Urothelium cell line (cell line): ENCODE data around the gene PLEKHG4B.
"Not testable (repeated sequence)": the region's sequence is repeated elsewhere in the genome, so short reads cannot be mapped to it uniquely, and the experiment has no call there.

Experiments used
- DNase-seq: peaks from one replicate; pipeline ENCODE4 v3.0.0; 2011; ENCODE audit warnings: low spot score, mixed read lengths
- FAIRE-seq: peaks from 2 replicates; lab custom pipeline; 2011; peaks lifted over from hg19 to GRCh38; lab: Jason Lieb, UNC

PLEKHG4B gene

DNA sequence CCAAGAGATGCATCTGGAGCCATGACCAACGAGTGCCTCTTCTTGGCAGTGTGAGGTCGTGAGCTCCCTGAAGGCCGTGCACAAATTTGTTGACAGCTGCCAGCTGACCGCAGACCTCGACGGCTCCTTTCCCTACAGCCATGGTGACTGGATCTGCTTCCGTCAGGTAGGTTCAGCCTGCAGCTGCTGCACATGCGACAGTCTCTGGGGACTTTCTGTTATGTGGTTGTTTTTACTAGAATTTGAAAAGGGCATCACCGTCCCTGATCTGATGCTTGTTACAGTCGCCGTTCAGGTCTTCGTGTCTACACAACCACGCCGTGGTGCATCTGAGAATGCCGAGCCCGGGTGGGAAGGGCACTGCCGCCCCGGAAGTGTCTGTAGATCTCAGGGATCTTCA, 62.9 kb downstream of the PLEKHG4B start:
- peak; percentile 50 for FAIRE-seq
- DNase-seq: no peak

DNA sequence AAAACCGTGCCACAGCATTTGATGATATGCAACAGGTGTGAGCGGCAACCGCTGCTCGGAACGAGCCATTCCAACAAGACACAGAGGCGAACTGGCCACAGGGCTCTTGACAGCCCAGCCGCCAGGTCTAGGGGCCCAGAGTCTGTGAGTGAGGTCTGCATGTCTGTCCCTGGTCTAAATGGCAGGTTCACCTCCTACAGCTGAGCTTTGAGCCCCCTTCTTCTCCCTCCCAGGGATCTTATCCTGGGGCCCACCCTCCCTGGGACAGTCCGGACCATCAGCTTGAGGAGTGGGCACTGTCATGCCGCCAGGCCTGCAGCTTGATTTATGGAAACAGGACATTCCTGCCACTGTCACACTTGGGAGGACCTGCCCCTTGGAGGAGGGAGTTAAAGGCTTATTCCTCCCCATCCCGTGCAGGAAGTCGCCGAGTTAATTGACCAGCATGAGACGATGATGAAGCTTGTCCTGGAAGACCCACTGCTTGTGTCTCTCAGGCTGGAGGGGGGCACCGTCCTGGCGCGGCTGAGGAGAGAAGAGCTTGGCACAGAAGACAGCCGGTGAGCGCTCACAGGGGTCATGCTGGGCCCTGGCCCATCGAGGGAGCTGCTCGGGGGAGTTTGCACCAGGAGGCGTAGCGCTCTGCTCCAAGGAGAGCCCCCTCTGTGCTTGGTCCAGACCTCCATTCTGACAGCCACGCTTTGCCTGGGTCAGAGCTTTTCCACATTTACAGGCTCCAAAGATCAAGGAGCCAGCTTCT, 63.9 kb downstream of the PLEKHG4B start:
- FAIRE-seq (no peak), DNase-seq (no peak)

DNA sequence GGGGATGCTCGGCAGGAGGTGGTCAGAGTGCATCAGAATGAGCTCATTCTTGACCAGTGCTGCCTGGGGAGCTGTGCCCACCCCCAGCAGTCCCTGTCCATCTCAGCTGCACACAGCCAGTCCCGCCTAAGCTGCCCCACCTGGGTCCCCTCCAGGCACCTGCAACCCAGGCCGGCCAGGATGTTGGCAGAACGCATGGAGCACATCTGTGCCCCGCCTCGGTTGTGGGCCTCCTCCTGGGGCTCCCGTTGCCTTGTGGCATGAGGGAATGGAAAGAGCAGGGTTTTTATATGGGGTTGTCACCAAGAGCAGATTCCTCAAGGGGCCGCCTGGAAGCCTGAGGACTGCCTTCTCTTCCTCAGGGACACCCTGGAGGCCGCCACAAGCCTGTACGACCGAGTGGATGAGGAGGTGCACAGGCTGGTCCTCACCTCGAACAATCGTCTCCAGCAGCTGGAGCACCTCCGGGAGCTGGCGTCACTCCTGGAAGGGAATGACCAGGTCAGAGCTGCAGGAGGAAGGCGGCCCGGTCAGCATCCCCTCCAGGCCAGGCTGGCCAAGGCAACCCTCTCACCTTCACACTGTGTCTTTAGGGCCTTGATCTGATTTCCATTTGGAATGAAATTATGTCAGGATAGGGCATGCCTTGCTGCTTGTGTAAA, 64.6 kb downstream of the PLEKHG4B start:
- DNase-seq: no peak
- no peak for FAIRE-seq

DNA sequence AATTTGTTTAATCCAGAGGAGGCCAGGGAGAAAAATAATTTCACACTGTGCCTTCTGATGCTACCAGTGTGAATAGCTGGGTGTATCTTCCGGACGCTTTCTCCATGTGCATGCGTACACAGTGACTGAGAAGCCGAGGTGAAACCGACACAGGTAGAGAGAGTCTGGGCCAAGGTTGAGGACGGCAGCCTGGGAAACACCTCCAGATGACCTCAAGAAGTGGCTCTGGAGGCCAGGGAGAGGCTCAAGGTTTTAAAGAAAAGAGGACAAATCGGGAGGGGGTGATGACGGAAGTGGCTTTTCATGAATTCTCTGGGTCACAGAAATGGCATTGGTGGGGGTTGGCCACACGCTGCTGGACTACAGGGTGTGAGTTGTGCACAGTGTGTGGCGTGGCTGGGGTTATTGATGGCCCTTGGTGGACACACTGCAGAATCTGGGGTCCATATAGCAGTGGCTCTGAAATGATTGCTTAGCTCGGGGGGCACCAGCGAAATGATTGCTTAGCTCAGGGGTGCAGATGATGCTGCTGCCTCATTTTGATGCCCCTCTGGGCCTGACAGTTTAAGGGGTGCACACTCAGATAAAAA, 65.3 kb downstream of the PLEKHG4B start:
- DNase-seq (no peak), FAIRE-seq (no peak)

DNA sequence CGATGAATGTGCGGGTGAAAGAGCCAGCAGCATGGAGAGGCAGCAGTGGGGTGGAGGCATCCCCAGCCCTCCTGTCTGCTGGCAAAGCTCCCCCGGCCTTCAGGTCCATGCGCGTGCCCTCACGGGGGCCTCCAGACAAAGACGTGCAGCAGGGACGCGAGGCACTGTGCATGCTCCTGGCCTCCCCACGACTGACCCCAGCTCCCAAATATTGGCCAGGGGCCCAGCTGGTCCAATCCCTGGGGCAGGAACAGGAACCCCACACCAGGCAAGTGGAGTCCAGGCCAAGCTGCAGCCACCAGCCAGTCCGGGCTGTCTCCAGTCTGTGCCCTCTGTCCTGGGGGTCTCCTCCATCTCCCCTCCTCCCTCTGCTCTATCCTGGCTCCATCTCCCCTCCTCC, 65.8 kb downstream of the PLEKHG4B start:
- DNase-seq: no peak
- FAIRE-seq: no peak

DNA sequence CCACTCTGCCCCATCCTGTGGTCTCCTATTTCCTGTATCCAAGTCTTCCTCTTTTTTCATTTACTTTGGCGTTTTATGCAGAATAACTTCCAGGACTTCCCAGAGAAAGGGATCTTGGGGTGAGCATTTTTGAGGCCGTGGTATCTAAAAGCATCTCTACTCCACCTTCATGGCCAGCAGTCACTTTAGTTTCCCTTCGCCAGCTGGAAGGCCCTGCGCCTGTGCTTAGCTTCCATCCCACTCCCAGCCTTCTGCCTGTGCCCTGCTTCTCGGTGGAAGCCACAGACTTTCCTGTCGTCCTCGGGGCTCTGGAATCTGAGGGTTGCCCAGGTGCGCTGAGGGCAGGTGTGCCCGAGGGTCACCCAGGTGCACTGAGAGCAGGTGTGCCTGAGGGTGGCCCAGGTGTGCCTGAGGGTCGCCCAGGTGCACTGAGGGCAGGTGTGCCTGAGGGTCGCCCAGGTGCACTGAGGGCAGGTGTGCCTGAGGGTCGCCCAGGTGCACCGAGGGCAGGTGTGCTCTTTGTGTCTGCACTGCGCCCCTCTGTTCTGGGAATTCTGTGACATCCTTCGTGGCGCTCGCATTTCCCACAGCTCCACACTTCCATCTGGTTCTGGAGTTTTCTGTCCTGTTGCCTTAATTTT, 67.0 kb downstream of the PLEKHG4B start:
- FAIRE-seq (no peak), DNase-seq (no peak)

DNA sequence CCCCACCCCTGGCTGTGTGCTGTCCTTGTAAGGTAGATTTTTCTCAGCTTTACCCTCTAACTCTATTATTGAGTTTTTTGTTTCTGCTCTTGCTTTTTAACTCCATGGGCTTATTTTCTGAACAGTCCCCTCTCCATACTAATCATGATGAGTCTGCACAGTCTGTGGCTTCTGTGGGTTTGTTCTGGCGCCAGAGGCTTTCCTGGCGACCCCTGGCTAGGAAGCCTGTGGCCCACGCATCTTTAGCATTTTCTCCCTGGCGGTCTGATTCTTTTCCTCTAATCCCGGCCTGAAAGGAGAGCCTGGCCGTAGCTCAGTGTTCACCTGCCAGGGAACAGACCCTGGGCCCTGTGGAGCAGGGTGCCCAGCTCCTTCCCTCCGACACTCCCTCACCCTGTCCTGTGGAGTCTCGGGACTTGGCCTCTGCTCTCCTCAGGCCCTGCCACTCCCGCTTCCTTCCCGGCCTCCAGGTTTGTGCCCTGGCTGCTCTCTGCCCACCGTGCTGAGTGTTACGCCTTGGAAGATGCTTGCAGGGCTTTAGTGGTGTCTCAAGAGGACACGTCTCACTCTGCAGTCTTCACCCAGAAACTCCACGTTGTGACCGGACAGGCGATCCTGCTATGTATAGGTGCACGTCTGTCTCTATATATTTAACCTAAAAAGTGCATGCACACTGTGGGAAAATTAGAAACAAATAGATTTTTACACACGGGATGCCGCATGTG, 67.6 kb downstream of the PLEKHG4B start:
- FAIRE-seq: no peak

DNA sequence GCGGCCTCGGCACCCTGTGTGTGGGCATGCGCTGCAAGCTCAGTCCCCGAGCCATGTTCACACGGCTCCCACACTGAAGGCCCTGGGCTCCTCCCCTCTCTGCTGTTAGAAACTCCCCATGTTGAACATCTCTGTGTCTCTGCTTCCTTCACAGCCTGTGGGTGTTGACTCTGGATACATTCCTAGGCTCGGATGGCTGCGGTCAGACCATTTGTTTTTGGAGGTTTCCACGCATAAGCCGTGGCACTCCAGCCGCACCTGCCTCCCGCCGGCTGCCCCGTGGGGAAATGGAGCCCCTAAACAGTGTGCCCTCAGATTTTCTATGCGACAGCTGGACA, 68.2 kb downstream of the PLEKHG4B start:
- FAIRE-seq (no peak), DNase-seq (no peak)

More for the DNA sequence above, 67.6 kb downstream of the PLEKHG4B start:
- DNase-seq: no peak

DNA sequence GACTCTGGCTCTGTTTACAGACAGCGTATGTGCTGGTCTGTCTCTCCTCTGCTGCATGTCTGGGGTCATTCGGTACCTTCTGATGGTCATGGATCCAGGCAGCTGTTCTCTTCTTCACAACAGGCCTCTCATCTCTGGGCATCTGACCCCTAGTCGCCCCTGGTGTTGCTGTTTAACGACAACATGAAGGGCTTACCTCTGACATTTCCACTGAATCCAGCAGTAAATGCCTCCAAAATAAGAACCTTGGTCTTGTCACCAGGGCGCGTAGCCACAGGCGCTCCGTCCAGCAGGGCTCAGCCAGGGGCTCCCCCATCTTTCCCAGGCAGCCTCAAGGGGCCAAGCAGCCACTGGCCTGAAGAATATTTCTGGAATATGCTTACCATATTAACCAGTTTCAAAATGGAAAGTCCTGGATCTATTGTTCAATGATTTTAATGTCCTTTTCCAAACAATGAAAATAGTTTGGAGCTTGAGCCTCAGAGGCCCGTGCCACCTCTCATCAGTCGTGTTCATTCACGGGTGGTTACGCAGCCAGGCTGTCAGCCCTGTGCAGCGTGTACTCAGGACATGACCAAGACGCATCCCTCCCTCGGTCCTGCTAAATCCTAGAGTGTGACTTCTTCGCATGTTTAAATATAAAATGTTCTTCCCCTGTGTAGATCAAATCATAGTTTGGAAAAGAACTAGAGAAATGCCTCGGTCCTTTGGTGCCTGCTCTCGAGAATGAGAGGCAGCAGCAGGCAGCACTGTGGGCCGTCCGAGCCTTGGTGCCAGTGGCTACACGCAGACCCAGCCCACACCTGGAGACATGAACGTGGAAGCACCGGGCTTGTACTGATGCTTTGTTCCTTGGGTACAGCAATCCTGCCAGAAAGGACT, 69.2 kb downstream of the PLEKHG4B start:
- no peak for DNase-seq
- FAIRE-seq: no peak

DNA sequence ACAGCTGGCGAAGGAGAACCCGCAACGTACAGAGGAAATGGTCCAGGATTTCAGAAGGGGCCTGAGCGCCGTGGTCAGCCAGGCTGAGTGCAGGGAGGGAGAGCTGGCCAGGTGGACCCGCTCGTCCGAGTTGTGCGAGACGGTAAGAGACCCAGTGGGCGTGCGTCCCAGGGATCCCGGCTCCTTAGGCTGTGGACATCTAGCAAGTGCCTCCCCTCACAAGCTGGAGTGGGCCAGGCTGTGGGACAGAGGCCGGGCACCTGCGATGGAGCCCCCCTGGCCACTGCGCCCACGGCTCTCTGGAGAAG, 69.8 kb downstream of the PLEKHG4B start:
- no peak for FAIRE-seq
- DNase-seq: no peak

DNA sequence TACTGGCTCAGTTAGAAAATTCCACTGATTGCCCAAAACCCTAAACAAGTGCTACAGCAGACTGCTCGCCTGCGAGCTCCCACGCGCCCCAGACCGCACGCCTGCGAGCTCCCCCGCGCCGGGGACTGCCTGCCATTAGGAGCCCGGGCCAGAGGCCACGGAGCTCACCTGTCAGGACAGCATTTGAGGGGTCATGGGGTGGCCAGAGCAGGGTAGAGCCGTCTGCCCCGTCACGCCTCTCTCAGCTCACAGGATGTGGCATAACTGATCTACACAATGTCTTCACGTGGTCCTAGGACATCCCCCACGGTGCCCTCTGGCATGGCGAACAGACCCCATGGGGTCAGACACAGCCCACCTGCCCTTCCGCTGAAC, 70.2 kb downstream of the PLEKHG4B start:
- no peak for FAIRE-seq
- no peak for DNase-seq

DNA sequence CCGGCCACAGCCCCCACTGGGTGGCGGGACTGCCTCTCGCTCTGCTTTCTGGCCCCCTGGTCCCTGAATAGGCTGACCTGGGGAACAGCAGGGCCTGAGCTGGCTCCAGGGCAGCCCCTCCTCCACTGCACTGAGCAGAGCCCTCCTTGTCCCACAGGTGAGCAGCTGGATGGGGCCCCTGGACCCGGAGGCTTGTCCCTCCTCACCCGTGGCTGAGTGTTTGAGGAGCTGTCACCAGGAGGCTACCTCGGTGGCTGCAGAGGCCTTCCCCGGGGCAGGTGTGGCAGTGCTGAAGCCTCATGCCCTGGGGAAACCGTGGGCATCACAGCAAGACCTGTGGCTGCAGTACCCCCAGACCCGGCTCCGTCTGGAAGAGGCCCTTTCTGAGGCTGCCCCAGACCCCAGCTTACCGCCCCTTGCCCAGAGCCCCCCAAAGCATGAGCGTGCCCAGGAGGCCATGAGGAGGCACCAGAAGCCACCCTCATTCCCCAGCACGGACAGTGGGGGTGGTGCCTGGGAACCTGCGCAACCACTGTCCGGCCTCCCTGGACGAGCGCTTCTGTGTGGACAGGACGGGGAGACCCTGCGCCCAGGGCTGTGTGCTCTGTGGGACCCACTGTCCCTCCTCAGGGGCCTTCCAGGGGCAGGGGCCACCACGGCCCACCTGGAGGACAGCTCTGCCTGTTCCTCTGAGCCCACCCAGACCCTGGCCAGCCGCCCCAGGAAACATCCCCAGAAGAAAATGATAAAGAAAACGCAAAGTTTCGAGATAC, 70.8 kb downstream of the PLEKHG4B start:
- DNase-seq (no peak), FAIRE-seq (no peak)

DNA sequence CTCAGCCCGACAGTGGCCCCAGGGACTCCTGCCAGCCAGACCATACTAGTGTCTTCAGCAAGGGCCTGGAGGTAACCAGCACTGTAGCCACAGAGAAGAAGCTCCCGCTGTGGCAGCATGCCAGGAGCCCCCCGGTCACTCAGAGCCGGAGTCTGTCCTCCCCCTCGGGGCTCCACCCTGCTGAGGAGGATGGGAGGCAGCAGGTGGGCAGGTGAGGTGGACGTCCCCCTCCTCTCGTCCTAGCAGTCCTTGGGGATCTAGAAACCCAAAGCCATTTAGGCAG, 71.3 kb downstream of the PLEKHG4B start:
- no peak for DNase-seq
- FAIRE-seq: no peak

DNA sequence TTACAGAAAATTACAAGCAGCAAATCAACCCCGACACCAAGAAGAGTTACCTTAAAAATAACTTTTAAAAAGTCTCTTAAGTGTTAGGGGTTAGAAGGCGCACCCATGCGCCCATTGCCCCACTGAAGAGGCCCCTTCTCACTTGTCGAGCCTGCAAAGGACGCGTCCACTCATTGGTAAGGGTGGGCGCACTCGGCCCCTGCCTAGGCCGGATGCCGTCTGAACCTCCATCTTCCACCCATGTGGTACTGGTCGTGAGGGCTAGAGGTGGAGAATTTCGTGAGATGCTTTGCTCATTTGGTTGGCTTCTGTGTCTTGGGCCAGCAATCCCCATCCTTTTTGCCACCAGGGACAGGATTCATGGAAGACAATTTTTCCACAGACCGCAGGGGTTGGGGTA, 71.9 kb downstream of the PLEKHG4B start:
- peak; percentile 23 for FAIRE-seq
- no peak for DNase-seq

DNA sequence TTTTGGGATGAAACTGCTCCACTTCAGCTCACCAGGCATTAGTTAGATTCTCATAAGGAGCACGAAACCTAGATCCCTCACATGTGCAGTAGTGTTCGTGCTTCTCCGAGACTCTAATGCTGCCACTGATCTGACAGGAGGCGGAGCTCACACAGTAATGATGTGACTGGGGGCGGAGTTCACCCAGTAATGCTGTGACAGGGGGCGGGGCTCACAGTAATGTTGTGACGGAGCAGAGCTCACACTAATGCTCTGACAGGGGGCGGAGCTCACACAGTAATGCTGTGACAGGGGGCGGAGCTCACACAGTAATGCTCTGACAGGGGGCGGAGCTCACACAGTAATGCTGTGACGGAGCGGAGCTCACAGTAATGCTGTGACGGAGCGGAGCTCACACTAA, 72.3 kb downstream of the PLEKHG4B start:
- FAIRE-seq: peak; percentile 78
- DNase-seq: no peak

DNA sequence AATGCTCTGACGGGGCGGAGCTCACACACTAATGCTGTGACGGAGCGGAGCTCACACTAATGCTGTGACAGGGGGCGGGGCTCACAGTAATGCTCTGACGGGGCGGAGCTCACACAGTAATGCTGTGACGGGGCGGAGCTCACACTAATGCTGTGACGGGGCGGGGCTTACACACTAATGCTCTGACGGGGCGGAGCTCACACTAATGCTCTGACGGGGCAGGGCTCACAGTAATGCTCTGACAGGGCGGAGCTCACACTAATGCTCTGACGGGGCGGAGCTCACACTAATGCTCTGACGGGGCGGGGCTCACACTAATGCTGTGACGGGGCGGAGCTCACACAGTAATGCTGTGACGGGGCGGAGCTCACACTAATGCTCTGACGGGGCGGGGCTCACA, 72.8 kb downstream of the PLEKHG4B start:
- not testable (repeated sequence) for DNase-seq, FAIRE-seq

DNA sequence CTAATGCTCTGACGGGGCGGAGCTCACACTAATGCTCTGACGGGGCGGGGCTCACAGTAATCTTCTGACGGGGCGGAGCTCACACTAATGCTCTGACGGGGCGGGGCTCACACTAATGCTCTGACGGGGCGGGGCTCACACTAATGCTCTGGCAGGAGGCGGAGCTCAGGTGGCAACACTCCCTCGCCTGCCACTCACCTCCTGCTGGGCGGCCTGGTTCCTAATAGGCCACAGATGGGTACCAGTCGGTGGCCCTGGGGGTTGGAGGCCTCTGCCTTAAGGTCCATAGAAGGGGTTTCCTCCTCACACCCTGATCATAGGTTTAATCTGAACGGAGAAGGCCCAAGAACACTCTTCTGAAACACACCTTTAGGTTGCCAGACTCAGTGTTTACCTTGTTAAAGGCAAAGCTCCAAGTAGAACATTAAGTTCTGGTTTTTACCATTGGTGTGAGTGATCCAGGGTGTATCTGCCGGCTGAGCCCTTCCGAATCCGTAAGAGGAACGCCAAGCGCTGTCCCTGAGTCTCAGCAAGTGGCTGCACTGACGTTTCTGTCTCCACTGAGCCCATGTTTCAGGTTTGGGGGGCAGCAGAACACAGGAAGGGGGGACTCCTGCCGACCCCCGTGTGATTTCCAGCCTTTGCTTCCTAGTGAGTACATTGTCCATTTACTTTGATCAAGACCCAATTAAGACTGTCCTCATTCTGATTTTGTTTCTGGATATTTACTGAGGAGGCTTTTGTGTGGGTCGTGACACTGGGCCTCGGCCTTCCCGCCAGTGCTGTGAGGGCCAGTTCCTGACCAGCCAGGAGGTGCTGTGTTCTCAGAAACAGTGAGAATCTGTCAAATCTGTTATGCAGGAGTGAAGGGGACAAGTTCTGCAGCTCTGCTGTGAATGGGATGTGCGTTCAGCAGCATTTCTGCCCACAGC, 74.7 kb downstream of the PLEKHG4B start:
- no peak for DNase-seq
- FAIRE-seq: no peak

DNA sequence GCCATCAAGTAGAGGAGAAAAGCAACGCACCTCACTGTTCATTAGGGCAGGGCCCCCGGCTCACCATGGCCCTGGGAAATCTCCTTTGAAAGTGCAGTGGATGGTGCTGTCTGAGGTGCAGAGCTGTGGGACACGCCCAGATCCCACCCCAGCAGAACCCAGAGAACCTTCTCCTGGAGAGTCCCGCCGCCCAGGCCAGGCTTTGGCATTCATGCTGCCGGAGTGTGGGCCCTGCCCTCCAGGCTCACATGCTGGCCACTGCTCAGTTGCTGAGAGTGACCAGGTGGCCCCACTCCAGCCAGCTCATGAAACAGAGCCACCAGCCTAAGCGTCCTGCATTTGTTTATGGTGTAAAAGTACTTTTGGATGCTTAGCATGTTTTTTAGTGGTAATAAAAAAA, 75.5 kb downstream of the PLEKHG4B start:
- FAIRE-seq (no peak), DNase-seq (no peak)
